Myocyte (in vitro differentiated cells): Measurements from ENCODE around the gene EXOC6B. TPM values are rescaled to one million over a fixed set of nuclear protein-coding genes. Genes with fewer than 3 reads are reported as not detected.
A peak's percentile ranks its signal among the peaks of the same experiment; 100 is the strongest.

Source experiments
- DNase-seq: peaks from one replicate; pipeline ENCODE4 v3.0.0-alpha.2; 2012; ENCODE audit warnings: low read depth
- total RNA-seq: library from RNA; depleted of rRNA; stranded (reverse); fragments of >200 nt; gene quantifications from 2 replicates; pipeline ENCODE4 v1.2.3, GENCODE V29; 2014

Gene EXOC6B
- total RNA-seq, 1 donor from 2014 or later: 15.4 TPM

GRCh38 chr2:72222829-72223564, 602.8 kb downstream of the EXOC6B start:
- DNase-seq: peak; percentile 12

- no peak for DNase-seq
Measured at GRCh38 chr2:72220170-72220569, 605.7 kb downstream of the EXOC6B start.

GRCh38 chr2:72214429-72215143, 611.2 kb downstream of the EXOC6B start:
- no peak for DNase-seq

GRCh38 chr2:72212486-72212855, 613.4 kb downstream of the EXOC6B start:
- DNase-seq: no peak

GRCh38 chr2:72211777-72212485, 613.9 kb downstream of the EXOC6B start:
- peak; percentile 52 for DNase-seq

- no peak for DNase-seq
Measured at GRCh38 chr2:72211350-72211749, 614.5 kb downstream of the EXOC6B start.

GRCh38 chr2:72210470-72210869, 615.4 kb downstream of the EXOC6B start:
- no peak for DNase-seq

- no peak for DNase-seq
Measured at GRCh38 chr2:72208225-72208624, 617.6 kb downstream of the EXOC6B start.

- DNase-seq: no peak
Measured at GRCh38 chr2:72207334-72207733, 618.5 kb downstream of the EXOC6B start.

GRCh38 chr2:72205504-72205881, 620.3 kb downstream of the EXOC6B start:
- no peak for DNase-seq

GRCh38 chr2:72204786-72205503, 620.9 kb downstream of the EXOC6B start:
- no peak for DNase-seq

- no peak for DNase-seq
Measured at GRCh38 chr2:72204156-72204785, 621.6 kb downstream of the EXOC6B start.

- peak; percentile 34 for DNase-seq
Measured at GRCh38 chr2:72198532-72199241, 627.1 kb downstream of the EXOC6B start.

- DNase-seq: no peak
Measured at GRCh38 chr2:72193723-72194122, 632.1 kb downstream of the EXOC6B start.

GRCh38 chr2:72191441-72191840, 634.4 kb downstream of the EXOC6B start:
- DNase-seq: no peak

GRCh38 chr2:72185206-72185605, 640.6 kb downstream of the EXOC6B start:
- DNase-seq: no peak

- no peak for DNase-seq
Measured at GRCh38 chr2:72183466-72183865, 642.4 kb downstream of the EXOC6B start.

GRCh38 chr2:72183016-72183415, 642.8 kb downstream of the EXOC6B start:
- DNase-seq: no peak

- no peak for DNase-seq
Measured at GRCh38 chr2:72182547-72182946, 643.3 kb downstream of the EXOC6B start.

GRCh38 chr2:72181616-72182015, 644.2 kb downstream of the EXOC6B start:
- no peak for DNase-seq
